HG02610 (cell line): ENCODE results near the gene LAMP5.

Experiments
- ATAC-seq: cut with Tn5 transposase; IDR thresholded peaks from one replicate; pipeline ENCODE4 v1.9.1; 2021; ENCODE audit warnings: mild to moderate bottlenecking, moderate library complexity; ENCODE audit not compliant: unreplicated experiment

The LAMP5 gene

GRCh38 chr20:9499126-9499899, 15.1 kb upstream of the LAMP5 start:
- no peak for ATAC-seq

- ATAC-seq = peak; percentile 83
Observed at GRCh38 chr20:9500121-9500520, 14.3 kb upstream of the LAMP5 start.

GRCh38 chr20:9501473-9501872, 12.9 kb upstream of the LAMP5 start:
- ATAC-seq = no peak

GRCh38 chr20:9503526-9504245, 10.7 kb upstream of the LAMP5 start:
- ATAC-seq = no peak

- ATAC-seq = no peak
Observed at GRCh38 chr20:9506280-9506821, 8.0 kb upstream of the LAMP5 start.

- ATAC-seq = no peak
Observed at GRCh38 chr20:9506964-9507369, 7.4 kb upstream of the LAMP5 start.

- no peak for ATAC-seq
Observed at GRCh38 chr20:9507544-9508239, 6.7 kb upstream of the LAMP5 start.

DNA sequence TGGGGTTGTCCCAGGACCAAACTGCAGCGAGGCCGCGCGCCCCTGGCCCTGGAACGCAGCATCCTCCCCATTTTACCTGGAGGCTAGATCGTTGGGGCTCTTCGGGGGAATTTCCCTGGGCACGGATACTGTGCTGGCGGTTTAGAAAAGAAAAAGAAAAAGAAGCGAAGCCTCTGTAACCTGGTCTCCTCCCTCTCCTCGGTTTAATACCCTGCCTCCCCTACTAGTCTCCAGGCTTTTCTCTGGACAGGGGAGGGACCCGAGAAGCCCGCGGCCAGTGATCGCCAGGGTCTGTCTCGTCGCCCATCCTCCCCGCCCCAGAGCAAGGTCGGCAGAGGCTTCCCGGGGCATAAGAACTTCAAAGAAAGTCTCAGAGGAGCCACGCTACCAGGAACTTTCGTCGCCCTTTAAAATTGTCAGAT, 6.1 kb upstream of the LAMP5 start:
- ATAC-seq = no peak

- no peak for ATAC-seq
Observed at GRCh38 chr20:9508696-9509178, 5.7 kb upstream of the LAMP5 start.

DNA sequence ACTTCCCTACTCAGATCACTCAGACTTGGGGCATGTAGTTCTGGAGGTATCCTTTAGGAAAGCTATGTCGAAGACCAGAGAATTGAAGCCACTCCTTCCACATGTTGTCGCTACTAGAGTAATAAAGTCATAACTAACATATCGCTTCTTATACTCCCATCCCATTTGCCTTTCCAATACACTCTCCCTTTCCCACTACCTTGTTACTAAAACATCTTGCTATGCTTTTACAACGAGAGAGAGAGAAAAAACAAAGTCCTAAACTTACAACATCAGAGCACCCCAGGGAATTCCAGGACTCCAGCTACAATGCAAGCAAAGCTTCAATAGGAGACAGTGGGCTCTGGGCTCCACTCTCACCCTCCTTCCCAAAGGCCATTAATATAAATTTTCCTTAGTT, 5.1 kb upstream of the LAMP5 start:
- no peak for ATAC-seq

- peak; percentile 39 for ATAC-seq
Observed at GRCh38 chr20:9510911-9511310, 3.5 kb upstream of the LAMP5 start.

DNA sequence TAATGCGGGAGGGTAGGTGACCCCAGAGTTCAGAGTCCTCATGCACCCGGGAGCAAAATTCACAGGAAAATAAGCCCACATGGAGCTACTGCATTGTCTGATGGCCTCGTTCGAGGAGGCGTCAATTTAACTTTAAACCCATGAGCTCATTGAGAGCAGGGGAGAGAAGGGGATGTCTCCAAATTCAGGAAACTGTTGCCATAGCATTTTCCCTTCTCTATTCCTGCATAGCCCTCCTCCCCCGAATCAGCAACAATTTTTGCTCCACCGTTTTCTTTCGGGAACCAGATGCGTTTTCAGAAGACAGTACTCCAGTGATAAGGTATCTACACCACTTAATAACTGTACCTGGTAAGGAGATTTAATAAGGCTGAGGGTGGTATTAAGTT, 324 bp upstream of the LAMP5 start:
- ATAC-seq = no peak

- no peak for ATAC-seq
Observed at GRCh38 chr20:9515214-9515585, 810 bp downstream of the LAMP5 start.

GRCh38 chr20:9515741-9516233, 1.4 kb downstream of the LAMP5 start:
- ATAC-seq = peak; percentile 30

DNA sequence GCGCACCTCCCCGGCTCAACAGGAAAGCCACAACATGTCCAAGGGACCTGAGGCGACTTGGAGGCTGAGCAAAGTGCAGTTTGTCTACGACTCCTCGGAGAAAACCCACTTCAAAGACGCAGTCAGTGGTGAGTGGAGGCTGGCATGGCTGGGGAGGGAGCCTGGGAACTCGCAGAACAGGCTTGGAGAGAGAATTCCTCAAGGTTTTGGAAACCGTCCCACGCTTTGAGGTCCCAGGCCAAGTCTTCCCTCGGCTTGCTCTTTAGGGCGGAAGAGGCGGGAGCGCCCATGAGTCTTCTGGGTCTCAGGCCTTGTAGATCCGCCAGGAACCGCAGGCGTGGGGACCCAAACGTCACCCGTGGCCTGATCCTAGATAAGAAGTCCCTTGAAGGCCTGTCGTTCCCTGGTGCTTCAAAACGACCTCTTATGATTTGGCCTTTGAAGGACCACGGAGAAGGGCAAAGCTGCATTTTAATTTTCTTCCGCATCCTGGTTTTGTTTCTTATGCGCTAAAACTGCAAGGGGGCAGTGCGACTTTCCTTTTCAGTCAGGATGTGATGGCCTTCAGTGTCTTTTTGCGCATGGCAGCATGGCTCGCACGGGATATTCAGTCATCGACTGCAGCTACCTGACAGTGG, 2.0 kb downstream of the LAMP5 start:
- ATAC-seq = no peak

DNA sequence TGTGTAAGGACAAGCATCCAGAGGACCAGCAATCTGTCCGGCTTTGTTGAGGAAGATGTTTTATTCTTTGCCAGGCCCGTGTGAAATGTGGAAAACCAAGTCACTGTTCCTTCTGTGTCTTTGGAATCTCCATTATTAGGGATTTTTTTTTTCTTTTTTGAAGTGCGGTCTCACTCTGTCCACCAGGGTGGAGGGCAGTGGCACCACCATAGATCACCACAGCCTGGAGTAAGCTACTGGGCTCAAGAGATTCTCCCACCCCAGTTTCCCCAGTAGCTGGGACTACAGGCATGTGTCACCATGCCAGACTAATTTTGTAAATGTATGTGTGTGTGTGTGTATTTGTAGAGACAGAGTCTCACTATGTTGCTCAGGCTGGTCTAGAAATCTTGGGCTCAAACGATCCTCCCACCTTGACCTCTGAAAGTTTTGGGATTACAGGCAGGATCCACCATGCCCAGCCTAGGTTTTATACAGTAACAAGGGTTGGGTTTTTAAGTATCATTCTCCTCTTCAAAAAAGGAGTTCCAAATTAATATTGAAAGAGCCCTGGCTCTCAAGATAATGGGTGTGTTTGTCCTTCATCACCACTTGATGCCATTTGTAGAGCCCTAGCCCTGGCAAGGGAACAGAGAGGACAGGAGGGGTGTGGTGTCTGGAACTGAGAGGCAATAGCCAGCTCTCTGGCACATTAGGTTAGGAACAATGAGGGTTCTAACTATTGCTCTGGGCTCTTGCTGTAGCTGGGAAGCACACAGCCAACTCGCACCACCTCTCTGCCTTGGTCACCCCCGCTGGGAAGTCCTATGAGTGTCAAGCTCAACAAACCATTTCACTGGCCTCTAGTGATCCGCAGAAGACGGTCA, 3.1 kb downstream of the LAMP5 start:
- no peak for ATAC-seq

DNA sequence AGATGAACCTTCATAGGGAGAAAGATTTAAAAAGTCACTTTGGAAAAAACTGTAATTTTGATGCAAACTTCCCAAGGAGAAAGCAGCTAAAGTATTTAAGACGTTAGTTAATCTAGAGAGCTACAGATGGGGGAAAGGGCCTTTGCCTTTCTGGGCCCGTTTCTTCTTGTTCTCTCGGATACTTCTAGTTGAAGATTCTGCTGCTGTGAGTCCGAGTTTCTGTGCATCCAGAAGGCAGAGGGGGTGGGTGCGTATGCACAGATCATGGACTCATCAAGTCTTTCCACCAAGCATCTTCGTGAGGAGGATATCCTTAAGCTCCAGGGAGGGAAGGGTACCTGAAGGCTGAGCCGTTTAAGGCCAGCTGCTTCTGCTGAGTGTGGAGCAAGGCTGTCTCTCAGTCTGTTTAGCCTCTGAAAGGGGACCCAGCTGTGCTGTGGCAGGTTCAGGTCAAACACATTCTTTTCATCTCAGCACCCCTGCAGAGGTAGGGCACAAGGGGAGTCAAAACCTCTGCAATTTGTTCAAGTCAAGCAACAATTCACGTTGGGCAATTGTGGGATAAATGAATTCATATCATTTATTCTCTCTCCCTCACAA, 4.3 kb downstream of the LAMP5 start:
- ATAC-seq = no peak

- ATAC-seq = no peak
Observed at GRCh38 chr20:9520086-9520485, 5.7 kb downstream of the LAMP5 start.

- ATAC-seq = no peak
Observed at GRCh38 chr20:9523636-9524035, 9.2 kb downstream of the LAMP5 start.
